Right lobe of liver (tissue), 4 donors: ENCODE data around the gene DOCK3.

ENCODE experiments used
- CTCF ChIP-seq, 4 donors: fragments of 200-600 bp in 3 of 4; fragments of 450-650 bp in 1 of 4; IDR thresholded peaks; one replicate each; pipeline versions ENCODE4 v1.5.1 to v1.8.0; 2016 to 2022; ENCODE audit warnings: antibody characterized with exemption in 4 of 4, mild to moderate bottlenecking in 2 of 4
- POLR2A ChIP-seq: fragments of 450-650 bp; IDR thresholded peaks from one replicate; pipeline ENCODE4 v1.6.1; 2017; ENCODE audit warnings: antibody characterized with exemption, mild to moderate bottlenecking
- donor health status: DM: no; HTN: no; CAD: no.
- donor health status: DM: no; HTN: no; CAD: no.
- donor health status: DM: no; HTN: yes; CAD: no.

GRCh38 chr3:50953825-50954414 is 279.2 kb downstream of the DOCK3 start:
- no peak for TF ChIP-seq CTCF (IDR thresholded peaks at IDR 0.05)
- no peak for TF ChIP-seq POLR2A
